LNCAP (cell line): ENCODE measurements around the gene MDM2.

ENCODE experiments used
- TF ChIP-seq, protein P1 (sequence below): fragments of 450-650 bp; IDR thresholded peaks from 2 replicates; pipeline ENCODE4 v1.5.1; 2017; ENCODE audit warnings: mild to moderate bottlenecking

Gene MDM2

DNA sequence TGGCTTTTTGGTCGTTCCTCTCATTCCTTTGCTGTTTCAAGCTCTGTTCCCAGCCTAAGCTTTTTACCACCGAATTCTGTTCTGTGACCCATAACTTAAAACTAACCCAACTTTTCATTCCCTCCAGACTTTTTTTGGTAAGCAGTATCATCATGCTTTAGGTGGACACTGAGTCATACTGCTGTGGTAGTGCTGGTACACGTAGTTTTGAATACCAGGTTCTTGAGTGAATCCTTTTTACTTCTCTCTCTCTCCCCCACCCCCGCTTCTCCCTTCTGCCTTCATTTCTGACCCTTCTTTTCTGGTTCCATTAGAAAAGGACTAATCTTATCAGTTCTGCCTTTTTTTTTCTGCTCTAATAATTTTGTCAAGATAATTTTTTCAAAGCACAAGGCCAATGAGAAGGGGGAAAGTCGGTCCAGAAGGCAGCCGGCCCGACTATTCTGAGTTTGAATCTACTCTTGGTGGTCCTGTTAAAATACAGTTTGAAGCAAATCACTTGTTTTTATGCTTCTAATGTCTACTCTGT, 2.3 kb upstream of the MDM2 start:
- TF ChIP-seq, protein P1, sequence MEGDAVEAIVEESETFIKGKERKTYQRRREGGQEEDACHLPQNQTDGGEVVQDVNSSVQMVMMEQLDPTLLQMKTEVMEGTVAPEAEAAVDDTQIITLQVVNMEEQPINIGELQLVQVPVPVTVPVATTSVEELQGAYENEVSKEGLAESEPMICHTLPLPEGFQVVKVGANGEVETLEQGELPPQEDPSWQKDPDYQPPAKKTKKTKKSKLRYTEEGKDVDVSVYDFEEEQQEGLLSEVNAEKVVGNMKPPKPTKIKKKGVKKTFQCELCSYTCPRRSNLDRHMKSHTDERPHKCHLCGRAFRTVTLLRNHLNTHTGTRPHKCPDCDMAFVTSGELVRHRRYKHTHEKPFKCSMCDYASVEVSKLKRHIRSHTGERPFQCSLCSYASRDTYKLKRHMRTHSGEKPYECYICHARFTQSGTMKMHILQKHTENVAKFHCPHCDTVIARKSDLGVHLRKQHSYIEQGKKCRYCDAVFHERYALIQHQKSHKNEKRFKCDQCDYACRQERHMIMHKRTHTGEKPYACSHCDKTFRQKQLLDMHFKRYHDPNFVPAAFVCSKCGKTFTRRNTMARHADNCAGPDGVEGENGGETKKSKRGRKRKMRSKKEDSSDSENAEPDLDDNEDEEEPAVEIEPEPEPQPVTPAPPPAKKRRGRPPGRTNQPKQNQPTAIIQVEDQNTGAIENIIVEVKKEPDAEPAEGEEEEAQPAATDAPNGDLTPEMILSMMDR, result no peak

DNA sequence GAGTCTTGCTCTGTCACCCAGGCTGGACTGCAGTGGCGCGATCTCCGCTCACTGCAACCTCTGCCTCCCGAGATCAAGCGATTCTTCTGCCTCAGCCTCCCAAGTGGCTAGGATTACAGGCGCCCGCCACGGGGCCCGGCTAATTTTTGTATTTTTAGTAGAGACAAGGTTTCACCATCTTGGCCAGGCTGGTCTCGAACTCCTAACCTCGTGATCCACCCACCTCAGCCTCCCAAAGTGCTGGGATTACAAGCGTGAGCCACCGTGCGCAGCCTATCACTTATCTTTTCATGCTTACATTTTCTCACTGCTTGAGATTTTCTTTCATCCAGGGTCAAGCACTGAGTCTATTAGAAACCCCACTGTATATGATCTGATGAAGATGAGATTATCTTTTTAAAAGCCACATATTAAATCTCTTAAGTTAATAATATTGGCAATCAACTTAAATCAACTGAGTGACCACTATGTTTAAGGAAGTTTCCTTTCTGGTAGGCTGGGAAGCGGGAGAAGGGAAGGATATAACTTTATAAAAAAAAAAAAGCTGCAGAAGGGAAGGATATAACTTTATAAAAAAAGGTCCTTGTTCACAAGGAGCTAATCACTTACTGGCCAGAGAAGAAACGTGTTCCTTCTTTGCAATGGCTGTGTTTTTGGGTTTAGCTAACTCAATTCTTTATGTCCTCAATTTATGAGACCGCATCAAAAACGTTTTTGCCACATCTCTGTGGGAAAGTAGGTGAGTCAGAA, 1.3 kb upstream of the MDM2 start:
- TF ChIP-seq, protein P1, result no peak

DNA sequence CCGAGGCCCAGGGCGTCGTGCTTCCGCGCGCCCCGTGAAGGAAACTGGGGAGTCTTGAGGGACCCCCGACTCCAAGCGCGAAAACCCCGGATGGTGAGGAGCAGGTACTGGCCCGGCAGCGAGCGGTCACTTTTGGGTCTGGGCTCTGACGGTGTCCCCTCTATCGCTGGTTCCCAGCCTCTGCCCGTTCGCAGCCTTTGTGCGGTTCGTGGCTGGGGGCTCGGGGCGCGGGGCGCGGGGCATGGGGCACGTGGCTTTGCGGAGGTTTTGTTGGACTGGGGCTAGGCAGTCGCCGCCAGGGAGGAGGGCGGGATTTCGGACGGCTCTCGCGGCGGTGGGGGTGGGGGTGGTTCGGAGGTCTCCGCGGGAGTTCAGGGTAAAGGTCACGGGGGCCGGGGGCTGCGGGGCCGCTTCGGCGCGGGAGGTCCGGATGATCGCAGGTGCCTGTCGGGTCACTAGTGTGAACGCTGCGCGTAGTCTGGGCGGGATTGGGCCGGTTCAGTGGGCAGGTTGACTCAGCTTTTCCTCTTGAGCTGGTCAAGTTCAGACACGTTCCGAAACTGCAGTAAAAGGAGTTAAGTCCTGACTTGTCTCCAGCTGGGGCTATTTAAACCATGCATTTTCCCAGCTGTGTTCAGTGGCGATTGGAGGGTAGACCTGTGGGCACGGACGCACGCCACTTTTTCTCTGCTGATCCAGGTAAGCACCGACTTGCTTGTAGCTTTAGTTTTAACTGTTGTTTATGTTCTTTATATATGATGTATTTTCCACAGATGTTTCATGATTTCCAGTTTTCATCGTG, 612 bp downstream of the MDM2 start:
- TF ChIP-seq, protein P1, result no peak; the same call in none of the 2 replicates

DNA sequence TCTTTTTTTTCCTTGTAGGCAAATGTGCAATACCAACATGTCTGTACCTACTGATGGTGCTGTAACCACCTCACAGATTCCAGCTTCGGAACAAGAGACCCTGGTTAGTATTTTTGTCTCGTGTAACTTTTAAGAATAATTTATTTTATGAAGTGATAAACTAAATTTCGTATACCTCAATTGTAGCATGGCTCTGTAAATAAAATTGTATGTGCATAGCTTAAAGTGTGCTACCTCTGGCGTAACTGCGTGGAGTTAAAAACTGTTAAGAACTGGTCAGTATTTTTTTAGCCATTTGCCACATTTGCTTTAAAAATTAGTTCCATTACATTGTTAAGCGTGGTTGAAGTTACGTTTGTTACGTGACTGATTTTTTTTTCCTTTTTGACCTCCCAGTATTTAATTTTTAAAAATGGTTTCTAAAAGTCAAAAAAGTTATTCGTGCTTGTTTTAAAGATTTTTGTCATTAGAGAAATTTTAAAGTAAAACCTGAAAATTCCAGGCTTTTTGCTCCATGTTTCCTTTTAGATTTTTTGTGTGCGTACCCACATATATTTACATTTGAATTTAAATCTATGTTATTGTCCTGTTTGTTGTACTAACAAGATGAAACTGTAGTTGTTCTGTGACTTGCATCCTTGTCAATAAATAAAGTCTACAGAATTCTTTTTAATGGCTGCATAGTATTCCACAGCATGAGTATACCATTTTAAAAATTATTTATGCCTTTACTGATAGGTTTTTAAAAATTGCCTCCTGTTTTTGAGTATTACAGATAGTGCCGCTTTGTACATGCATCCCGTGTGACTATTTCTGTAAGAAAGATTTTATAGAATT, 1.4 kb downstream of the MDM2 start:
- TF ChIP-seq, protein P1, result no peak

DNA sequence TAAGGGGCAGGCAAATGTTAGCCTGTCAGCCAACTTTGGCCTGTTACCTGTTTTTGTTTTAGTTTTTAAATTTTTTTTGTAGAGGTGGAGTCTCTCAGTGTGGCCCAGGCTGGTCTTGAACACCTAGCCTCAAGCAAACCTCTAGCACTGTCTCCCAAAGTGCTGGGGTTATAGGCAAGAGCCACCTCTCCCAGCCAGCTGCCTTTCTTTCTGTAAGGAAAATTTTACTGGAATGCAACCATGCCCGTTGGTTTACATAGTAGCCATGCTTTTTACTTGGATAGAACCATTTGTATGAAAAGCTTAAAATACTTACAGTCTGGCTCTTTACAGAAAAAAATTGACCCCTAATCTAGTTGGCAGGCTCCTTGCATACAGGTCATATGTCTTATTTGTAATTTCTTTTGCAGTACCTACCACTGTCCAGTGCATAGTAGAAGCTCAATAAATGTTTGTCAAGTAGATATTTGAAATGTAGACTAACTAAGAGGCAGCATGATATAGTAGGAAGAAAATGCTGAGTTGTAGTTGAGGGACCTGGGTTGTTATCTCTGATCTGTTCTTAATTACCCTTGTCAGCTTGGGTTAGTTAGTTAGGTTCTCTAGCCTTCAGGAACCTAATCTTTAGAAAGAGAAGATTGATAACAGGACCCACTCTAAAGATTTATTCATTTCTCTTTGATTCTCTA, 4.7 kb downstream of the MDM2 start:
- TF ChIP-seq, protein P1, result no peak

DNA sequence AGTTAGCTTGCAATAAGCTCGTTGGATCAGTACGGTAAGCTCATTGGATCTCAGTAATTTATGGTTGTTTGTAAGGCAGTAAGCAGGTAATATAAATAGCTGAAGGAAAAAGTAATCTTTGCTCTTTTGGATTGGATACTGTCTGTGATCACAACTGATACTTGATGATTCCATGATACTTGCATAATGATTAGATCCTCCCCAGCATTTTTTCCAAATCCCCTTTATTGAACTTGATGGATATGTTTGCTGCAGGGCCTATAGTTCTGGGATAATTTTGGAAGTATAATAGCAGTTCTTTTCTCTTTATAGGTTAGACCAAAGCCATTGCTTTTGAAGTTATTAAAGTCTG, 5.2 kb downstream of the MDM2 start:
- TF ChIP-seq, protein P1, result no peak
